ENCODE measurements around the gene CCNDBP1.
A peak's percentile ranks its signal among the peaks of the same experiment; 100 is the strongest.
"Not testable (repeated sequence)": the region's sequence is repeated elsewhere in the genome, so short reads cannot be mapped to it uniquely, and the experiment has no call there.

Gene CCNDBP1

DNA sequence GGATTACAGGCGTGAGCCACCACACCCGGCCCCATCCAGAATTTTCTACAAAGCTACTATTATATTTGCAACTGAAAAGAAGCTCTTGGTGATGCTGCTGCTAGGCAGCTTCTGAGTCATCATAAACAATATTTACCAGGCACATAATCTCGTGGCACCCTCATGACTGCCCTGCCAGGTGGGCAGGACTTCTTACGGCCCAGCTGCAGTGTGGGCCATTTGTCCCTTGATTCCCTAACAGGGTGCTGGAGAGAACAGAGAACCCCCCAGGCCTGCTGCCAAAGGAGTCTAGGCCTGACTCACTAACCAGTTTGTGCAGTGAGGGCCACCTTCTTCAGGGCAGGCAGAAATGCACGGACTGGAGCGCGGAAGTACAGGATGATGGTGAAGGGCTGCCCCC lies 30.8 kb downstream of the CCNDBP1 start:
- DNase-seq (ENCODE audit: low read depth in 2 of 2): no peak

- DNase-seq (ENCODE audit: low read depth in 2 of 2): no peak
Measured at GRCh38 chr15:43218908-43219706, 33.9 kb downstream of the CCNDBP1 start.

DNA sequence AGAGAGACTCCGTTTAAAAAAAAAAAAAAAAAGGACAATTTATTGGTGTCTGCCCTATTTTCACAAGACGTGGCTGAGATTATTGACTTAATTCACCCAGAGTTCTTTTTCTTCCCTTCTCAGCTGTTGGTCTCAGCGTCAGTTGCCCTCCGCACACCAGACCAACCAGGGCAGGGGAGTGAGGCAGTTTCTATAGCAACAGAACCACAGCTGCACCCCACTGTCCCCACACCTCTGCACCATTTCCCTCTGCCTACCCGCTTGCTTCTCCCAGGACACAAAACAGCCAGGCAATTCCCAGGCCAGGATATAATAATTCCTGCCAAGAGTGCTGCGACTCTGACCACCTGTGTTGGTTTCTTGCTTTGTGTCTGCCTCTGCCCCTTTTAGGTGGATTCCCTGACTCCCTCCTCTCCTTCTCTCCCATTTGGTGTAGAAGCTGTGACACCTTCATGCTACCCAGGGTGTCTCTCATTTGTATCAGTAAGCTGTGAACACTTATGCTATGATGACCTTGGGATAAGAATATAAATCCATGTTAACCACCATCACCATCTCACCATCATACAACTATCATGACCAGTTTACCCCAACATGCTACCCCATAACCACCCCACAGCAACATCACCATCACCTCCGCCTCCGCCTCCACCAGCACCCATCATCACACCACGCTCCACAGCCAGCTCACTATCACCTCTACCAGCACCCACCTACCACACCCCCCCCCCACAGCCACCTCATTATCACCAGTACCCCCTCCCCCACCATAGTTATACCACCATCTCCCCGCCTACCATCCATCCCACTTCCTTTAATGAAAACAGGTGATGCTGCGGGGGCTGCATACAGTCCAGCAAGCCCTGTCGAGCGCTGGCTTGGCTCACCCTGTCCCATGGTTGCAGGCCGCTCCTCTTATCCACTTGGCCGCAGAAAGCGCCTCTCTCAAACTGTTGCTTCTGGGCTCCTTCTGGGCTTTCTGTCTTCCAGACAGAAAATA lies 35.0 kb downstream of the CCNDBP1 start:
- DNase-seq (ENCODE audit: low read depth in 2 of 2): no peak

DNA sequence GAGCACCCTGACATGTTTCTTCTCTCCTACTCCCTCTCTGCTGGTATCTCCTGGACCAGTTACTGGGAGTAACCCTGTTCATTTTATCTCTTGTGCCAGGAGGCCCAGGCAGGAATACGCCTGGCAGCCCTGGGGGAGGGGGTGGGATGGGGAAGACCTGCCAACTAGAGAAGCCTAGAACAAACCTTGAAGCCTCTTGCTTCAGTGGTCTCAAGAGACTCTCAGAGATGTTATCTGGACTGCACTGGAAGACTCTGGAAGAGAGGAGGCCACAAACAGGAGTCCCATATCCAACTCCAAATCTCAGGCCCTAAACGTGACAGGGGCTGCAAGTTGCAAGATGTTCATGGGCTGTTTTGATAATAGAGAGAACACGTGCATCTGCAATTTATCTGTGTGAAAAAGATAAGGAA lies 35.8 kb downstream of the CCNDBP1 start, which contains the start of gene EPB42:
EPB42 (minus strand) TSS at position 28 of the 413 bp plus-strand sequence. CDS start 193 bp downstream, outside the sequence.
- DNase-seq (ENCODE audit: low read depth in 2 of 2): no peak

GRCh38 chr15:43221422-43221821 lies 36.2 kb downstream of the CCNDBP1 start:
- DNase-seq (ENCODE audit: low read depth in 2 of 2): no peak

DNA sequence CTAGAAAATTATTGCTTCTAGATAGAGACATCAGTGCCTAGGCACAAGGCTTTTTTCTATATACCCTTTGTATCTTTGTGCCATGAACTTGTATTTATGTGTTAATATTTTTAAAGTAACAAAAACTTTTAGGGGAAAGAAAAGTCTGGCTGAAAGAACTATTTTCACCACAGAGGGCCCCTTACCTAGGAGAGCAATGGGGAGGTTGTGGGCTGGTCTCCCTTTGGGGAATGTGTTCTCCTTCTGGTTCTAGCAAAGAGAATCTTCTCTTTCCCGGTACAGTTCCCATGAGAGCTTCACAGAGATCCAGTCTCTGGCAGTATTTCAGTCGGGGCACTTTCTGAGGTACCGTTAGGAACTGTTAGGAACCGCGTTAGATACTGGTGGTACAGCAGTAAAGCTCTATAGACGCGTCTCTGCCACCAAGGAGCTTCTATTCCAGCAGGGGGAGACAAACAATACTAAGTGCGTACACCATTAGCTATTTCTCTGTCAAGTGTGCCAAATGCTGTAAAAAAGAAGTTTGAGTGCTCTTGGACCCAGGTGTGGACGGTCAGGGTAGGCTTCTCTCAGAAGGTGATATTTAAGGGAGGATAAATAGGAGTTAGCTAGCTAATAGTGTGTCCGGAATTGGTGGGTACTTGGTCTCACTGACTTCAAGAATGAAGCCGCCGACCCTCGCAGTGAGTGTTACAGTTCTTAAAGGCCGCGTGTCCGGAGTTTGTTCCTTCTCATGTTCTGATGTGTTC lies 40.2 kb downstream of the CCNDBP1 start:
- peak in 1 of 2 donors; percentile 29 for DNase-seq (ENCODE audit: low read depth in 2 of 2)

GRCh38 chr15:43225950-43226255 lies 40.7 kb downstream of the CCNDBP1 start:
- not testable (repeated sequence) for DNase-seq (ENCODE audit: low read depth in 2 of 2)

DNA sequence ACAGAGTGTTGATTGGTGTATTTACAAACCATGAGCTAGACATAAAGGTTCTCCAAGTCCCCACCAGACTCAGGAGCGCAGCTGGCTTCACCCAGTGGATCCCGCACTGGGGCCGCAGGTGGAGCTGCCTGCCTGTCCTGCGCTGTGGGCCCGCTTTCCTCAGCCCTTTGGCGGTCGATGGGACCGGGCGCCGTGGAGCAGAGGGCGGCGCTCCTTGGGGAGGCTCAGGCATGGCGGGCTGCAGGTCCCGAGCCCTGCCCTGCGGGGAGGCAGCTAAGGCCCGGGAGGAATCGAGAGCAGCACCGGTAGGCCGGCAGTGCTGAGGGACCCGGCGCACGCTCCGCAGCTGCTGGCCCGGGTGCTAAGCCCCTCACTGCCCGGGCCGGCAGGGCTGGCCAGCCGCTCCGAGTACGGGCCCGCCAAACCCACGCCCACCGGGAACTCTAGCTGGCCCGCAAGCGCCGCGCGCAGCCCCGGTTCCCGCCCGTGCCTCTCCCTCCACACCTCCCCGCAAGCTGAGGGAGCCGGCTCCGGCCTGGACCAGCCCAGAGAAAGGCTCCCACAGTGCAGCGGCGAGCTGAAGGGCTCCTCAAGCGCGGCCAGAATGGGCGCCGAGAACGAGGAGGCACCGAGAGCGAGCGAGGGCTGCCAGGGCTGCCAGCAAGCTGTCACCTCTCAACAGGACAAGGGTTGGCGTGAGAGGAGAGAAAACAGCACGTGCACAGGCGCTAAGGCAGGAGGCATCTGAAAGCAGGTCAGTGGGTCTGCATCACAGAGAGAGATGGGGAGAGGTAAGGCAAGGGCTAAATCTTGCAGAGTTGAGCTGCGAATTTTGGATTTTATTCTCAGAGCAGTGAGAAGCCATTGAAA lies 41.5 kb downstream of the CCNDBP1 start:
- no peak for DNase-seq (ENCODE audit: low read depth in 2 of 2)

DNA sequence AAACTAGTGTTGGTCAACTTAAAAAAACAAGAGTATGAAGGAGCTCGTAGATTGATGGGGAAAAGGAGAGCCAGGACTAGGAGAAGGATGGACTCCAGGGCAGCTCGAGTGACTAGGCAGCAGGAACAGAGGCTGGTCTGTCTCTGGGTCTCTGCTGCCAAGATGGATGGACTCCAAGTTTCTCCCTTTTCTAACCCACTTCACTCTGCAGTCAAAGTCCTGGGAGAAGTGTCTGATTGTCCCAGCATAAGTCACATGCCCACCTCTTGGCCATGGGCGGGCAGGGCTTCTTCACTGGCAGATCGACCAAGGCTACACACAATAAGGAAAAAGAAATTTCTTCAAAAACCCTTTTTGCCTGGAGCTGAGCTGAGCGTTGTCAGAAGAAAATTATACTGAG lies 44.8 kb downstream of the CCNDBP1 start:
- no peak for DNase-seq (ENCODE audit: low read depth in 2 of 2)

DNA sequence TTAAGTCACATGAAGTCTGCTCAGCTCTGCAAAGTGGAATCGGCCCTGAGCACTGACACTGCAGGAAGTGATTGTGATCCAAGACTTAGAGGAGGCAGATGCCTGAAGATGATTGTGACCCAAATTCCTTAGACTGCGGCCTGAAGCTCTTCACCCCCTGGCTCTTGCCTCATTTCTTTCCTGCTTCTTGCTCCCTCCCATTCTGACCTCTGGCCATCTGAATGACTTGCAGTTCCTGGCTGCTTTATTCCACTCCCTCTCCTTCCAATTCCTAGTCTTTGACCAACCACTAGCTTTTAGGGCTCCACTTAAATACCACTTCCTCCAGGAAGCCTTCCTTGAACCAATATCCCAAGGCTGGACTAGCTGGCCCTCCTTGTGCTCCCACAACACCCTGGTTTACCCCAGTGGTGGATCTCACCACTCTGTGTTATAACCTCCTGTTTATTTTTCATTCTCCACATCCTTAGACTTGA lies 45.5 kb downstream of the CCNDBP1 start:
- DNase-seq (ENCODE audit: low read depth in 2 of 2): no peak

DNA sequence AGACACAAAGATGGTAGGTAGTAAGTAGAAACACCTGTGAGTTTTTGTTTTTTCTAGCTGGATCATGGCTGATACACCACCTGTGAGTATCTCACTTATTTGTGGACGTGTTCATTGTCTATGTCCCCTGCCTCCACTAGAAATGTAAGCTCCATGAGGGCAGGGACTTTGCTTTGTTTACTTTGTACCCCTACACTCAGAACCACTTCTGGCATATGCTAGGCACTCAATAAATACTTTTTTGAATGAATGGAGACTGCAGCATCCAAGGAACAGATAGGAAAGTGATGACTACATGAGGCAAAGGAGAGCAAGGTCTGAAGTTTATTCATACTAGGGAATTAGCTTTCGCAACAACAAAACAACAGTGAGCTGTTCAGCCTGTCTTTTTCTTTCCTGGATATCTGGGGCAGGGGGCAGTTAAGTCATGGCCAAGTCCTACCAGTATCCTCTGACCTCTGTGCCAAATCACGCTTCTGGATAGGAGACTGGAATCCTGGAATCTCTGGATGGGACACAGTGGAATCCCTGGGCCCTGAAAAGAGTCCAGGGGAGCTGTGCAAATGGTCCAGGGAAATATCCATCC lies 47.2 kb downstream of the CCNDBP1 start:
- no peak for DNase-seq (ENCODE audit: low read depth in 2 of 2)

DNA sequence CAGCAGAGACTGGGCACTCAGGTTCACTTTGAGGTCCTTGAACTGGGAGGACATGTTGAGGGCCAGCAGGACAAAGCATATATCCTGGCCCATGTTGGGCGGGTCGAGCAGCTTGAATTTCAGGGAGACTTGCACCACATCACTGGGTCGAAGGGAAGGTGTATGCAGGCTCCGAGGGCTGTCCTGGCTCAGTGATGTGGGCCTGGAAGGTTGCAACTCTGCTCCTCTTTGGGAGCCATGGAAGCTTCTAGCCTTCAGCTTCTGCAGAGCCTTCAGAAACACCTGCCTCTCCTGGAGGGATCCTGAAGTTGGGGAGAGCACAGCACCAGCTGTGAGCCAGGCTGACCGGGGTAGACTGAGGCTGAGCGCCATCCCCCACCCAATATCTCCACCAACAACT lies 50.3 kb downstream of the CCNDBP1 start:
- no peak for DNase-seq (ENCODE audit: low read depth in 2 of 2)

- no peak for DNase-seq (ENCODE audit: low read depth in 2 of 2)
Measured at GRCh38 chr15:43237842-43238470, 52.8 kb downstream of the CCNDBP1 start.

DNA sequence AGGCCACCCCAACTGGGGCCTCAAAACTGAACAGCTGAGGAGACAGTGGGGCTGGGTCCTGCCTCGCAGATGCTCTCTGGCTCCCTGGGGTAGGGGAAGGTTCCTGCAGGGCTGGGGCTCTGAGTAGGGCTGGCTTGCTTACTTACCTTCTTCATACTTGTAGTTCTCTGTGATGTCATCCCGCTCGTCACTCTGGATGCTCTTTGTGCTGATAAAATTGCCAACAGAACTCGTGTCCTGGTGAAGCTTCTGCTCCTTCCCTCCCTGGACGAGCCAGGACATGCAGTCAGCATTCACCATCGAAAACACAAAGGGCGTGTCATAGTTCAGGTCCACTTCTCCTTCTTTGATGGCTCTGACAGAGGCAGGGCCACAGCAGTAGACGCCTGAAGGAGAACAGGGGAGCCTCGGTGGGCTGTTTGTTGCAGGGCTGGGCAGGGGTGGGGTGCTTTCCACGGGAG lies 53.5 kb downstream of the CCNDBP1 start:
- no peak for DNase-seq (ENCODE audit: low read depth in 2 of 2)

DNA sequence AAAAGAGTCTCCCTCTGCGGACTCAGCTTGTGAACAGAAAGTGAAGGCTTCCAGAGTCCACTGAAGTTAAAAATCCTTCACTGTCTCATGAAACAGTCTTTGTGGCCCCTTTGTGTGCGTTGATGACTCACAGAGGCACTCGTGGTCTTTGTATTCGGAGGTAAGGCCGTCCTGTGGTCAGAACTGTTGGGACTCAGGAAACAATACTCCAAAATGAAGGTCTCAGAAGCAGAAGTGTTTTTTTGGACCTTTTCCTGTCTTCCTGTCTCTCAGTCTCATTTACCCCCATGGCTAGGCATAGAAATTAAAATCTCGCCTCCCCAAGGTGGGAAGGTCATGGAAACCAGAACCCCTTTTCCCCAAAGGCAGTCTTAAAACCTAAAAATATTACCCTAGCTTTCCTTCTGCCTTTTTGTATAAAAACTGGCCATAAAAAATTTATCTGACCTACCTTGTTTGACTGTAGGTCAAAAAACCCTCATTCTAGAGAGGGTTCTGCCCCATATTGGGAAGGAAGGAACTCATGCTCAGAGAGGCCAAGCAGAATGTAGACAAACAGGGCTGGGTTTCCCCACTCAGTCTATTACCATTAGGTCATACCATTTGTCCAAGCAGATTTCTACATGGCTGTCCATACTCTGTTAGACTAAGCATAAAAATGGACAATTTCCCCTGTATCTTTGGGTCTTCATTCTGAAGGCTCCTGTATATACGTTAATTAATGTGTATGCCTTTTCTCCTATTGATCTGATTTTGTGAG lies 54.7 kb downstream of the CCNDBP1 start:
- DNase-seq (ENCODE audit: low read depth in 2 of 2): no peak

DNA sequence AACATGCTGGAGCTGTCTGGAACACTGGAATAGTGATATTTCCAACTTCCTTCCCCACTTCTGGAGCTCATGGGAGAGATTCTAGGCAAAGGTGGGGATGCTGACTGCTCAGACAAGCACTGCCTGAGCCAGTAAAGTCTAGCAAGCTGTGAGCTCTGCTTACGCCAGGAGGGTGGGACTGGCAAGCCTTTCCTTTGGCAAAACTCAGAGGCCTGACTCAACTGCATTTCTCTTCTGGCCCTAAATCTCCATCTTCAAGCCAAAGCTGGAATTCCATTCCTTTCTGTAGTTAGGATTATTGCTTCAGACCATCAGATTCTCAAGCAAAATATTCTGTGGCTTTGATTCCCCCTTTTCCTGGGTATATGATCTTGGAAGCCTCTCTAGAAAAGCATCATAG lies 55.9 kb downstream of the CCNDBP1 start:
- no peak for DNase-seq (ENCODE audit: low read depth in 2 of 2)

DNA sequence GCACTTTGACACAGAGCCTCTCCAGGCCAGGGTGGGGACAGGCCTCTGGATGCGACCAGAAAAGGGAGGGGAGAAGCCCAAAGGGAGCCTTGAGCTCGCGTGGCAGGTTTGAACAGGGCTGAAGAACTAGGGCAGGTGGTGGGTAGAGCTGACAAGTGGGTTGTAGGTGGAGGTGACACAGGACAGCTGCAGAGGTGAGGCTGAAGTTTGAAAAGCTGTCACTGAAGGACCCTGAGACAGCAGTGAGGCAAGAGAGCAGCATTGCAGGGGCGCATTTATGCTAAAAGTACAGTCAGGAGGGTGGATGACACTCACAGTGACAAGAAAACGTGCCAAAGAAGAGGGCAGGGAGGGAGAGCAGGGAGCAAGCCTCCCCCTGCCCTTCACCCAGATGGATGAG lies 57.4 kb downstream of the CCNDBP1 start:
- no peak for DNase-seq (ENCODE audit: low read depth in 2 of 2)

GRCh38 chr15:43243020-43243645 lies 57.9 kb downstream of the CCNDBP1 start:
- DNase-seq (ENCODE audit: low read depth in 2 of 2): no peak

GRCh38 chr15:43244092-43244491 lies 58.9 kb downstream of the CCNDBP1 start:
- no peak for DNase-seq (ENCODE audit: low read depth in 2 of 2)

Measured in stimulated activated CD8-positive, alpha-beta memory T cell treated with anti-CD3 and anti-CD28 coated beads, Interleukin-15, amount 100 ng/mL, for 48 hours (primary cell).